IPS-20b (cell line): Measurements from ENCODE around the gene CLDN18.

Experiments used
- H3K27ac ChIP-seq: one replicate; pipeline ENCODE4 v1.5.1; 2013; ENCODE audit warnings: low read length
- H3K27me3 ChIP-seq: 2 replicates; pipeline ENCODE4 v1.6.1; 2013; ENCODE audit warnings: mild to moderate bottlenecking, low read length, inconsistent platforms; ENCODE audit not compliant: insufficient read depth
- H3K36me3 ChIP-seq: 2 replicates; pipeline ENCODE4 v1.6.1; 2013; ENCODE audit warnings: low read depth, mild to moderate bottlenecking, inconsistent platforms, low read length, moderate library complexity; ENCODE audit not compliant: insufficient read depth
- H3K4me1 ChIP-seq: 2 replicates; pipeline ENCODE4 v1.6.1; 2013; ENCODE audit warnings: mild to moderate bottlenecking, control low read depth, inconsistent platforms, low read length, moderate library complexity; ENCODE audit not compliant: insufficient read depth
- H3K4me3 ChIP-seq: 2 replicates; pipeline ENCODE4 v1.5.1; 2013; ENCODE audit warnings: mild to moderate bottlenecking, low read length, inconsistent platforms
- H3K9ac ChIP-seq: 2 replicates; pipeline ENCODE4 v1.6.1; 2013; ENCODE audit warnings: low read depth, mild to moderate bottlenecking, inconsistent platforms, low read length, moderate library complexity
- H3K9me3 ChIP-seq: 2 replicates; pipeline ENCODE4 v1.6.1; 2013; ENCODE audit warnings: mild to moderate bottlenecking, low read depth, low read length, inconsistent platforms; ENCODE audit not compliant: insufficient read depth

CLDN18 gene

DNA sequence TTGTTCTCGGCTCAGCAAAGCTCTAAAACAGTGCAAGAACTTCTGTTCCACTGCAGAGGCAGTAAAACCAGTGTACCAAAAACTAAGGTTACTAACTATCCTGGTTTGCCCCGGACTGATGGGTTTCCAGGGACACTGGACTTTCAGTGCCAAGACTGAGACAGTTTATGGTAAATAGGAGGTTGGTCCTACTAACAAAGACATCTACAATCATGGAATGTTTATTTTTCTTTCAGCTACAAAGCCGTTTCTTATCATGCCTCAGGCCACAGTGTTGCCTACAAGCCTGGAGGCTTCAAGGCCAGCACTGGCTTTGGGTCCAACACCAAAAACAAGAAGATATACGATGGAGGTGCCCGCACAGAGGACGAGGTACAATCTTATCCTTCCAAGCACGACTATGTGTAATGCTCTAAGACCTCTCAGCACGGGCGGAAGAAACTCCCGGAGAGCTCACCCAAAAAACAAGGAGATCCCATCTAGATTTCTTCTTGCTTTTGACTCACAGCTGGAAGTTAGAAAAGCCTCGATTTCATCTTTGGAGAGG lies 20.8 kb downstream of the CLDN18 start:
- no peak overlapping the region for H3K9ac ChIP-seq
- no peak overlapping the region for H3K27ac ChIP-seq
- no peaks in the 10 kb centered on the region for H3K27me3 ChIP-seq
- no peak overlapping the region for H3K4me3 ChIP-seq
- H3K4me1 ChIP-seq = no peaks in the 10 kb centered on the region
- no peaks in the 10 kb centered on the region for H3K36me3 ChIP-seq
- H3K9me3 ChIP-seq = no peaks in the 10 kb centered on the region

DNA sequence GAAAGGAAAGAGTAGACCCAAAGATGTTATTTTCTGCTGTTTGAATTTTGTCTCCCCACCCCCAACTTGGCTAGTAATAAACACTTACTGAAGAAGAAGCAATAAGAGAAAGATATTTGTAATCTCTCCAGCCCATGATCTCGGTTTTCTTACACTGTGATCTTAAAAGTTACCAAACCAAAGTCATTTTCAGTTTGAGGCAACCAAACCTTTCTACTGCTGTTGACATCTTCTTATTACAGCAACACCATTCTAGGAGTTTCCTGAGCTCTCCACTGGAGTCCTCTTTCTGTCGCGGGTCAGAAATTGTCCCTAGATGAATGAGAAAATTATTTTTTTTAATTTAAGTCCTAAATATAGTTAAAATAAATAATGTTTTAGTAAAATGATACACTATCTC lies 21.6 kb downstream of the CLDN18 start:
- no peak overlapping the region for H3K4me3 ChIP-seq
- no peaks in the 10 kb centered on the region for H3K4me1 ChIP-seq
- H3K9ac ChIP-seq = no peak overlapping the region
- H3K9me3 ChIP-seq = no peaks in the 10 kb centered on the region
- H3K36me3 ChIP-seq = no peaks in the 10 kb centered on the region
- H3K27ac ChIP-seq = no peak overlapping the region
- no peaks in the 10 kb centered on the region for H3K27me3 ChIP-seq

DNA sequence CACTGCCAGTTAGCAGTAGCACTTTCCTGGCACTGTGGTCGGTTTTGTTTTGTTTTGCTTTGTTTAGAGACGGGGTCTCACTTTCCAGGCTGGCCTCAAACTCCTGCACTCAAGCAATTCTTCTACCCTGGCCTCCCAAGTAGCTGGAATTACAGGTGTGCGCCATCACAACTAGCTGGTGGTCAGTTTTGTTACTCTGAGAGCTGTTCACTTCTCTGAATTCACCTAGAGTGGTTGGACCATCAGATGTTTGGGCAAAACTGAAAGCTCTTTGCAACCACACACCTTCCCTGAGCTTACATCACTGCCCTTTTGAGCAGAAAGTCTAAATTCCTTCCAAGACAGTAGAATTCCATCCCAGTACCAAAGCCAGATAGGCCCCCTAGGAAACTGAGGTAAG lies 22.6 kb downstream of the CLDN18 start:
- Histone ChIP-seq H3K4me1 (no peaks in the 10 kb centered on the region), H3K9ac (no peak overlapping the region), H3K36me3 (no peaks in the 10 kb centered on the region), H3K4me3 (no peak overlapping the region), H3K27ac (no peak overlapping the region), H3K27me3 (no peaks in the 10 kb centered on the region), H3K9me3 (no peaks in the 10 kb centered on the region)

DNA sequence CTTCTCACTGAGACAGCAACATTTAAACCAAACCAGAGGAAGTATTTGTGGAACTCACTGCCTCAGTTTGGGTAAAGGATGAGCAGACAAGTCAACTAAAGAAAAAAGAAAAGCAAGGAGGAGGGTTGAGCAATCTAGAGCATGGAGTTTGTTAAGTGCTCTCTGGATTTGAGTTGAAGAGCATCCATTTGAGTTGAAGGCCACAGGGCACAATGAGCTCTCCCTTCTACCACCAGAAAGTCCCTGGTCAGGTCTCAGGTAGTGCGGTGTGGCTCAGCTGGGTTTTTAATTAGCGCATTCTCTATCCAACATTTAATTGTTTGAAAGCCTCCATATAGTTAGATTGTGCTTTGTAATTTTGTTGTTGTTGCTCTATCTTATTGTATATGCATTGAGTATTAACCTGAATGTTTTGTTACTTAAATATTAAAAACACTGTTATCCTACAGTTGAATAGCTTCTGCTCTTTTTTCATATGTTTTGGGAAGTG lies 23.3 kb downstream of the CLDN18 start:
- no peak overlapping the region for H3K4me3 ChIP-seq
- no peaks in the 10 kb centered on the region for H3K36me3 ChIP-seq
- H3K4me1 ChIP-seq = no peaks in the 10 kb centered on the region
- H3K27ac ChIP-seq = no peak overlapping the region
- H3K27me3 ChIP-seq = no peaks in the 10 kb centered on the region
- no peak overlapping the region for H3K9ac ChIP-seq
- H3K9me3 ChIP-seq = no peaks in the 10 kb centered on the region

DNA sequence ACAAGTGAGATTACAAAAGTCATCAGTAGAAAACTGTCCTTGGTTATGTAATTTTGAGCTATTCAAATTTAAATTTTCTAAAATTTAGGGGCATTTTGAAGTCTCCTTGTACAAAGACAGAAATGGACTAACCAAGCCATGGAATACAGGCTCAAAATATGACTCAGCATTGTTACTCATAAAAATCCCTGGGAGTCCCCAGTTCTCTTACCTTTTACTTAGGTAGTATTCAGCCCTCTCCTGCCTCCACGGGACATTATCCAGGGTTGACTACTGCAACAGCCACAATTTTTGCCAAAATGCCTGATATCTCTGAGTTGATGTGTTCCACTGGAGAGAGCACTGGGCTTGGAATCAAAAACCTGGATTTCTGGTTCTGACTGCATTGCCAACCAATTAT lies 25.0 kb downstream of the CLDN18 start:
- Histone ChIP-seq H3K27ac (no peak overlapping the region), H3K4me3 (no peak overlapping the region), H3K4me1 (no peaks in the 10 kb centered on the region), H3K27me3 (no peaks in the 10 kb centered on the region), H3K9ac (no peak overlapping the region), H3K9me3 (no peaks in the 10 kb centered on the region), H3K36me3 (no peaks in the 10 kb centered on the region)

DNA sequence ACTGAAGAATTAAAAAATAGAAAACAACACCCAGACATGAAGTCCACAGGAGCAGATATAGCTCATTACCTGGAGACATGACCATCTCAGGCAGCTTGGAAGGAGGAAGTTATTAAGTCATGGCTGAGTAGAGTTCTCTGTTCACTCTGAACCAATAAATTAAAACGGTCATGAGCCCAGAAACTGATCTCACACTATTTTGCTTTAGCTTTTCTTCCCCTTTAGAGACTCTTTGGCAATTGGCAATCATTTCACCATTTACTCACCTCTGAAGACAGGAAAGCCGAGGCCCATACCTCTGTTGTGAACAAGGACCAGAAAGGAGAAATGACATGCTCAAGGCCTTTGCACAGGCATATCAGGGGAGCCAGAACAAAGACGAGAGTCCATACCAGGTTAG lies 26.6 kb downstream of the CLDN18 start:
- H3K27ac ChIP-seq = no peak overlapping the region
- H3K4me3 ChIP-seq = no peak overlapping the region
- no peaks in the 10 kb centered on the region for H3K4me1 ChIP-seq
- no peaks in the 10 kb centered on the region for H3K36me3 ChIP-seq
- H3K27me3 ChIP-seq = no peaks in the 10 kb centered on the region
- no peak overlapping the region for H3K9ac ChIP-seq
- no peaks in the 10 kb centered on the region for H3K9me3 ChIP-seq

DNA sequence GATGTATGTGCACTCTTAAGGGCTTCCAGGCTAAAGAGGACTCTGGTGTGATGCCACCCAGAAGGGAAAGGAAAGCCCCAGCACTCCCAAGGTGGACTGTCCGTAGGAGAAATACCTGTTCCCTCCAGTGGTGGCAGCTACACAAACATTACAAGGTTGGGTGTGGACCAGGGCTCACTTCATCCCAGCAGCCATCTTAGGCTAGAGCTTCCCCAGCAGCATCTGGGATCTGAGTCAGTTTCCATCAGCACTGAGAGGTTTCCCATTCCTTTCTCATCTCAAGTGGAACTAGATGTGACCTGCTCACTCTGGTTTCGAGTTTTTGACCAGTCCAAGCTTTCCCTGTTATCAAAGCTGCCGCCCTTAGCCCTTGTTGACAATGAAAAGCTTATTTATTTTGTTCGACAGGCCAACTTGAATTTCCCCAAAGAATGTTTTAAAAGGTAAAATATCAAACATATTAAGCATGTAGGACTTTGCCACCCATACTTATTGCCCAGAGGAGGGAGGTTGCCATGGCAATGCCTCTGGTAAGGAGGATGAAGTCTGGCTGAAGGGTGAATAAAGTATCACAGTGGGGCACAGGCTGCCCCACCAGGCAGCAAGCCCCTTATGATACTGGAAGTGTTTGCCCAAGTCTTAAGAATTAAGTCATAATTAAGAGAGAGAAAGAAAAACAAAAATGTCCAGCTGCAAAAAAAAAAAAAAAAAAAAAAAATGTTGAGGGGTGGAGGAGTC lies 28.9 kb downstream of the CLDN18 start:
- Histone ChIP-seq H3K9ac (no peak overlapping the region), H3K27me3 (no peaks in the 10 kb centered on the region), H3K27ac (no peak overlapping the region), H3K4me1 (no peaks in the 10 kb centered on the region), H3K9me3 (no peaks in the 10 kb centered on the region), H3K4me3 (no peak overlapping the region), H3K36me3 (no peaks in the 10 kb centered on the region)

DNA sequence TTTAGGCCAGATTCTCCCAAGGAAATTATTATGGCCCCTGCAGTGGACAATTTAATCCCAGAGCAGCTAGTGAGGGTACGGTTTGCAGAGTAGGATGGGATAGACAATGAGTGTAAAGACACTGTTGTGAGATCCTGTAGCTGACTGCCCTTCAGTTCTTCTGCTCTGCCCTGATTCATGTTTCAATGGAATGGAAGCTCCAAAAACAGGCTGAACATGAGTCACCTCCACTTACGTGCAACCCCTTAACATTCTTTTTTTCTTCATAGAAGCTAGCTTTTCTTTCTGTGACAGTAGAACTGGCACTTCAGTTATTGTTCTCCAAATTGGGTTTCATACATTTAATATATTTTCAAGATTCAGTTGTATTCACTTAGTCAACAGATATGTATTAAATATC lies 32.1 kb downstream of the CLDN18 start:
- no peaks in the 10 kb centered on the region for H3K27me3 ChIP-seq
- no peak overlapping the region for H3K9ac ChIP-seq
- H3K27ac ChIP-seq = no peak overlapping the region
- no peaks in the 10 kb centered on the region for H3K9me3 ChIP-seq
- H3K4me1 ChIP-seq = peaks cover 5% of the 10 kb centered on the region
- H3K36me3 ChIP-seq = no peaks in the 10 kb centered on the region
- H3K4me3 ChIP-seq = no peak overlapping the region

DNA sequence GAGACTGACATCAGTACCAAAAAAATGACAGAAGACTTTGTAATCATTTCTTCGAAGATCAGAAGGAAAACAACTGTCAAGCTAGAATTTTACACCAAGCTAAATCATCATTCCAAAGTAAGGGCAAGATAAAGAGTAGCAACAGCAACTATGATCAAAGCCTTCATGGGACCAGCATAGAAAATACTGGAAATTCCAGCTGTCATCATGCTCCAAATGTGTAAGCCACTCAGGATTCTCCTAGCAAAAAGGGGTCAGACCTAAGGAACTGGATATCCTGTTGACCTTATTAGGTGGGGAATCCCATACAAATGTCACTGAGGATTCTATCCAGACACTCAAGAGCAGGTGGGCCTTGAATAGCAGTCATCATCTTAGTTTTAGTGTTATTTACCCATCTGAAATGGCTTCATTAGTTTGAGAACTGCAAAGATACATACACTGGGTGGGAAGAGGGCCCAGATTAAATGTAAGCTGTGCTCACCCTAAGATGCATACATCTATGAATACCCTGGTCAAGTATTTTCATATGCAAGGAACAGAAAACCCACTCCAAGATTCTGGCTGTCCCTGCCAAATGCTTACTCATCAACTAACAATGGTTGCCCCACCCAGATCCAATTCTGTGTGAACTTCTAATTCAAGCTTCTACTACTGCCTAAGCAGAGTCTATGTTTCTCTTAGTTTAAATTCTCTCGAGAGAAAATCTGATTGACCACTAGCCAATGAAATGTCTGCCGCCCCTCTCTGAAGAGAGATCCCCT lies 33.5 kb downstream of the CLDN18 start:
- H3K4me1 ChIP-seq = peaks cover 15% of the 10 kb centered on the region
- H3K27me3 ChIP-seq = no peaks in the 10 kb centered on the region
- H3K27ac ChIP-seq = no peak overlapping the region
- no peaks in the 10 kb centered on the region for H3K9me3 ChIP-seq
- no peak overlapping the region for H3K9ac ChIP-seq
- H3K4me3 ChIP-seq = no peak overlapping the region
- H3K36me3 ChIP-seq = no peaks in the 10 kb centered on the region

DNA sequence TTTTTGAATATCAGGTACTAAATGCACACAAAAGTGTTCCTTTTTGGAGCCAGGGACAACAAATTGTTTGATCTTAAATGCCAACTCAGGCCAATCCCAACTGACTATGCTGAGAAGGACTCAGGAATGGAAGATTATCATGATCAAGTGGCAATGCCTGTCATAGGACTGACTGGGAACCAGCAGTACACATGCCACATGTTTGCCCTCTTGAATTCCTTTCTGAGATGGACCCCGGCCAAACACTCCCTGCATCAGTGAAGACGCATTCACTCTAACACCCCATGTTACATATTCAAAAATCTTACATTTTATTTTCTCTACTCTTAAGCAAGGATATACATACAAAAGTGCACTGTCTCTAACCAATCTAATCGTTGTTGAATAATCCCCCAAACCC lies 36.1 kb downstream of the CLDN18 start:
- Histone ChIP-seq H3K4me3 (no peak overlapping the region), H3K27ac (no peak overlapping the region), H3K9ac (no peak overlapping the region)

DNA sequence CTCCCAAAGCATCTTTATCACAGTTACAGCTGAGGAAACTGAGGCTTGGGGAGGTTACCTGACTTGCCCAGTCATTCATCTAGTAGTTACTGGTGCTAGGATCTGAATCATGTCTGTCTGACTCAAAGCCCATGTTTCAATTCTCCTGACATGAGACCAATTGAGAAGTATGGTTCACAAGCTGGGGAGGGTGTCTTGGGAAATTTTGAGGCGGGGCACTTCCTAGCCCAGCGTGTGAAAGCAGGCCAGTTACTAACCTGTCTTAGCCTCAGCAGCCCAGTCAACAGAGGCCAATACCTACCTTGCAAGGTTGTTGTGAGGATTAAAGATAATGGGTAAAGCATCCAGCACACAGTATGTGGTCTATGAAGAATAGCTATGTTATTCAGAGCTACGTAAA lies 37.0 kb downstream of the CLDN18 start:
- H3K27ac ChIP-seq = no peak overlapping the region
- no peak overlapping the region for H3K4me3 ChIP-seq
- peaks cover 15% of the 10 kb centered on the region for H3K4me1 ChIP-seq
- no peak overlapping the region for H3K9ac ChIP-seq
- no peaks in the 10 kb centered on the region for H3K9me3 ChIP-seq
- H3K36me3 ChIP-seq = no peaks in the 10 kb centered on the region
- H3K27me3 ChIP-seq = no peaks in the 10 kb centered on the region

More for the DNA sequence above, 36.1 kb downstream of the CLDN18 start:
- no peaks in the 10 kb centered on the region for H3K36me3 ChIP-seq
- H3K27me3 ChIP-seq = no peaks in the 10 kb centered on the region
- H3K4me1 ChIP-seq = peaks cover 15% of the 10 kb centered on the region
- H3K9me3 ChIP-seq = no peaks in the 10 kb centered on the region
